SK-N-SH (cell line): ENCODE measurements around the gene FAM184A.

ENCODE experiments used
- EZH2phosphoT487 ChIP-seq: fragments of 200-600 bp; sonication (generic); IDR thresholded peaks from 2 replicates; pipeline ENCODE4 v1.6.1; 2017; ENCODE audit warnings: low read depth, mixed run types, mild to moderate bottlenecking, antibody characterized with exemption, moderate library complexity, borderline replicate concordance
- FOXJ3 ChIP-seq: sonication (generic); formaldehyde crosslinking; IDR thresholded peaks from 2 replicates; pipeline ENCODE4 v1.5.1; 2020; ENCODE audit warnings: mild to moderate bottlenecking, missing genetic modification reagents
- MXI1 ChIP-seq: IDR thresholded peaks from 2 replicates; pipeline ENCODE4 v1.6.1; 2012; ENCODE audit warnings: mild to moderate bottlenecking, low read depth, low read length, improper control_type of control experiment
- POLR2AphosphoS5 ChIP-seq: IDR thresholded peaks from 2 replicates; pipeline ENCODE4 v1.6.1; 2012; ENCODE audit warnings: low read depth, low read length
- SIN3A ChIP-seq: IDR thresholded peaks from 2 replicates; pipeline ENCODE4 v1.6.1; 2012; ENCODE audit warnings: low read depth, mild to moderate bottlenecking, low read length, moderate library complexity, borderline replicate concordance
- YY1 ChIP-seq: IDR thresholded peaks from 2 replicates; pipeline ENCODE4 v1.4.0; 2012; ENCODE audit warnings: low read depth, mild to moderate bottlenecking
- TF ChIP-seq, protein P1 (sequence below): fragments of 200-600 bp; sonication (generic); IDR thresholded peaks from 2 replicates; pipeline ENCODE4 v1.6.1; 2017; ENCODE audit warnings: antibody characterized with exemption, mild to moderate bottlenecking, moderate library complexity

DNA sequence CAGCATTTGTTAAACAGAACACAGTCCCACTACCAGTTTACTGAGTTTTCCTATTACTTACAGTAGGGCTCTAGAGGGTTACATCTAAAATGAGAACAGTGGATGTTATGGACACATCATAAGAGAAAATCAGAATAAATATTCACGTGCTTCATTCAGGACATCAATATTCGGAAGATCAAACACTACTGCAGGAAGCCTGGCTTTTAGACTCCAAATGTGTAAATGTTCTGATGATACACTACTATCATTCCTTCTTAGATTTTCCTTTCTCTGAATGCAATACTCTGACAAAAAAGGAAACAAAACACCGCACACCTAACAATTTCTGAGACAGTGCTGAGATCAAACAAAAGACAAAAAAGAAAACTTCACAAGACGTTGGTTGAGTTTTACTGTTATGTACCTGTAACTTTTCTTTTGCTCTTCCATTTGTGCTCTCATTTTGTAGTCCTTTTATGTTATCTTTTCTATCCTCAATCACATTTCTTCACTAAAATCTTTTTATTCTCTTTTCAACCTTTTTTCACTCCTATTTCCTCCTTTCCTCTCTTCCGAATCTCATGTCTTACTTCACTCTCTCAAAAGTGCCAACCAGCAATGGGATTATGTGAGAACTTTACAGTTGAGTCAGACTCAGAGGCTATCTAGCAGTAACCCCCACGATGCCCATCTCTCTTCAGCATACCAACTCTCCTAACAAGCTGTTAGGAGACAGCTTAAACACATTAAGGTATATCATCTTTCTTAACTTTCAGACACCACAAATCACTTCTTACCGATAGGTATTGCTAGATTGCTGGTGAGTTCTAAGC is 1.7 kb downstream of the FAM184A start:
- TF ChIP-seq YY1 (no peak), FOXJ3 (no peak), SIN3A (no peak), POLR2AphosphoS5 (no peak), MXI1 (no peak), EZH2phosphoT487 (no peak)
- TF ChIP-seq, protein P1, sequence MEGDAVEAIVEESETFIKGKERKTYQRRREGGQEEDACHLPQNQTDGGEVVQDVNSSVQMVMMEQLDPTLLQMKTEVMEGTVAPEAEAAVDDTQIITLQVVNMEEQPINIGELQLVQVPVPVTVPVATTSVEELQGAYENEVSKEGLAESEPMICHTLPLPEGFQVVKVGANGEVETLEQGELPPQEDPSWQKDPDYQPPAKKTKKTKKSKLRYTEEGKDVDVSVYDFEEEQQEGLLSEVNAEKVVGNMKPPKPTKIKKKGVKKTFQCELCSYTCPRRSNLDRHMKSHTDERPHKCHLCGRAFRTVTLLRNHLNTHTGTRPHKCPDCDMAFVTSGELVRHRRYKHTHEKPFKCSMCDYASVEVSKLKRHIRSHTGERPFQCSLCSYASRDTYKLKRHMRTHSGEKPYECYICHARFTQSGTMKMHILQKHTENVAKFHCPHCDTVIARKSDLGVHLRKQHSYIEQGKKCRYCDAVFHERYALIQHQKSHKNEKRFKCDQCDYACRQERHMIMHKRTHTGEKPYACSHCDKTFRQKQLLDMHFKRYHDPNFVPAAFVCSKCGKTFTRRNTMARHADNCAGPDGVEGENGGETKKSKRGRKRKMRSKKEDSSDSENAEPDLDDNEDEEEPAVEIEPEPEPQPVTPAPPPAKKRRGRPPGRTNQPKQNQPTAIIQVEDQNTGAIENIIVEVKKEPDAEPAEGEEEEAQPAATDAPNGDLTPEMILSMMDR = no peak
